Activated CD8-positive, alpha-beta memory T cell treated with anti-CD3 and anti-CD28 coated beads, Interleukin-2, amount 10 ng/mL, durations not matched to agents 7 days and 5 days (primary cell): ENCODE data around the gene USP24. TPM values are rescaled to one million over a fixed set of nuclear protein-coding genes. Genes with fewer than 3 reads are reported as not detected.
"Not testable (repeated sequence)": the region's sequence is repeated elsewhere in the genome, so short reads cannot be mapped to it uniquely, and the experiment has no call there.

Experiments
- ATAC-seq: fragments of 150-1000 bp; cut with Tn5 transposase; one replicate; pipeline ENCODE4 v1.10.0; 2021; ENCODE audit warnings: moderate library complexity
- CTCF ChIA-PET: fragments of 350-600 bp; sonication (Branson Sonifier 250); formaldehyde crosslinking; loops from one replicate; lab custom pipeline; 2021; ENCODE audit warnings: antibody characterized with exemption; lab: Charles Lee
- DNase-seq: peaks from one replicate; pipeline ENCODE4 v3.0.0-alpha.2; 2020
- H3K27ac Mint-ChIP-seq: one replicate; pipeline ENCODE4 v1.8.0; 2021; ENCODE audit warnings: mild to moderate bottlenecking, mixed read lengths
- H3K27me3 Mint-ChIP-seq: one replicate; pipeline ENCODE4 v1.8.0; 2021; ENCODE audit warnings: mixed read lengths
- H3K36me3 Mint-ChIP-seq: one replicate; pipeline ENCODE4 v1.8.0; 2021; ENCODE audit warnings: mild to moderate bottlenecking, mixed read lengths
- H3K4me1 Mint-ChIP-seq: one replicate; pipeline ENCODE4 v1.8.0; 2021; ENCODE audit warnings: mixed read lengths
- H3K4me3 Mint-ChIP-seq: one replicate; pipeline ENCODE4 v1.8.0; 2021; ENCODE audit warnings: mild to moderate bottlenecking, moderate library complexity, mixed read lengths
- H3K9me3 Mint-ChIP-seq: one replicate; pipeline ENCODE4 v1.8.0; 2022; ENCODE audit warnings: low read depth, mixed read lengths
- total RNA-seq, 2 experiments: library from RNA; stranded (reverse); gene quantifications; one replicate each; pipeline ENCODE4 v1.2.3, GENCODE V29; 2021

Gene USP24
- total RNA-seq, 2 experiments from 2014 or later = 38.2 to 42.3 TPM

GRCh38 chr1:55117941-55118340 lies 97.2 kb downstream of the USP24 start:
- peaks cover 83% of the 10 kb centered on the region for H3K36me3 Mint-ChIP-seq
- H3K4me3 Mint-ChIP-seq = no peak overlapping the region
- H3K27ac Mint-ChIP-seq = no peak overlapping the region
- peaks cover 12% of the 10 kb centered on the region for H3K4me1 Mint-ChIP-seq
- CTCF ChIA-PET = no interaction called here
- no peak for DNase-seq
- H3K27me3 Mint-ChIP-seq = no peaks in the 10 kb centered on the region
- peaks cover 8% of the 10 kb centered on the region for H3K9me3 Mint-ChIP-seq
- no peak for ATAC-seq

GRCh38 chr1:55109005-55109404 lies 106.2 kb downstream of the USP24 start:
- ATAC-seq, CTCF ChIA-PET, H3K9me3 Mint-ChIP-seq, H3K4me3 Mint-ChIP-seq, H3K27ac Mint-ChIP-seq, H3K4me1 Mint-ChIP-seq, H3K27me3 Mint-ChIP-seq, DNase-seq: not testable (repeated sequence)
- H3K36me3 Mint-ChIP-seq = peaks cover 54% of the 10 kb centered on the region

- CTCF ChIA-PET = interaction anchor here (1.2 kb wide), 1 partner anchor 10 kb away, joined by 3 read pairs; no protein-coding TSS in a partner anchor
Observed at GRCh38 chr1:55107101-55107500, 108.1 kb downstream of the USP24 start.

GRCh38 chr1:55103891-55104290 lies 111.3 kb downstream of the USP24 start:
- no peaks in the 10 kb centered on the region for H3K4me1 Mint-ChIP-seq
- ATAC-seq (no peak), DNase-seq (no peak)
- H3K4me3 Mint-ChIP-seq = no peak overlapping the region
- H3K36me3 Mint-ChIP-seq = peaks cover 35% of the 10 kb centered on the region
- no peak overlapping the region for H3K27ac Mint-ChIP-seq
- no peaks in the 10 kb centered on the region for H3K27me3 Mint-ChIP-seq
- no peaks in the 10 kb centered on the region for H3K9me3 Mint-ChIP-seq
- CTCF ChIA-PET = no interaction called here

More at GRCh38 chr1:55107101-55107500, 108.1 kb downstream of the USP24 start:
- no peak overlapping the region for H3K27ac Mint-ChIP-seq
- H3K9me3 Mint-ChIP-seq = no peaks in the 10 kb centered on the region
- no peaks in the 10 kb centered on the region for H3K27me3 Mint-ChIP-seq
- H3K36me3 Mint-ChIP-seq = peaks cover 43% of the 10 kb centered on the region
- no peaks in the 10 kb centered on the region for H3K4me1 Mint-ChIP-seq
- no peak overlapping the region for H3K4me3 Mint-ChIP-seq
- ATAC-seq = no peak
- no peak for DNase-seq

GRCh38 chr1:55095095-55095494 lies 120.1 kb downstream of the USP24 start:
- DNase-seq (no peak), ATAC-seq (no peak)
- no peaks in the 10 kb centered on the region for H3K27me3 Mint-ChIP-seq
- CTCF ChIA-PET = no interaction called here
- H3K9me3 Mint-ChIP-seq = no peaks in the 10 kb centered on the region
- H3K4me3 Mint-ChIP-seq = no peak overlapping the region
- H3K4me1 Mint-ChIP-seq = no peaks in the 10 kb centered on the region
- peaks cover 59% of the 10 kb centered on the region for H3K36me3 Mint-ChIP-seq
- no peak overlapping the region for H3K27ac Mint-ChIP-seq

GRCh38 chr1:55092475-55092874 lies 122.7 kb downstream of the USP24 start:
- no peak for DNase-seq
- Mint-ChIP-seq H3K9me3 (no peaks in the 10 kb centered on the region), H3K4me3 (no peak overlapping the region), H3K4me1 (peaks cover 17% of the 10 kb centered on the region), H3K27me3 (no peaks in the 10 kb centered on the region), H3K36me3 (peaks cover 60% of the 10 kb centered on the region), H3K27ac (no peak overlapping the region)
- ATAC-seq = no peak
- CTCF ChIA-PET = no interaction called here

- no peaks in the 10 kb centered on the region for H3K27me3 Mint-ChIP-seq
- ATAC-seq (no peak), DNase-seq (no peak)
- H3K4me1 Mint-ChIP-seq = peaks cover 18% of the 10 kb centered on the region
- no peaks in the 10 kb centered on the region for H3K9me3 Mint-ChIP-seq
- no peak overlapping the region for H3K27ac Mint-ChIP-seq
- no peak overlapping the region for H3K4me3 Mint-ChIP-seq
- H3K36me3 Mint-ChIP-seq = peaks cover 52% of the 10 kb centered on the region
- CTCF ChIA-PET = no interaction called here
Observed at GRCh38 chr1:55089683-55090082, 125.5 kb downstream of the USP24 start.

GRCh38 chr1:55088413-55088812 lies 126.8 kb downstream of the USP24 start:
- Mint-ChIP-seq H3K4me3 (no peak overlapping the region), H3K27me3 (no peaks in the 10 kb centered on the region), H3K9me3 (no peaks in the 10 kb centered on the region), H3K36me3 (peaks cover 51% of the 10 kb centered on the region), H3K27ac (peak overlapping the region; percentile 10), H3K4me1 (peaks cover 18% of the 10 kb centered on the region)
- ATAC-seq (peak; percentile 27), DNase-seq (peak; percentile 48)
- CTCF ChIA-PET = interaction anchor here (0.8 kb wide), 1 partner anchor 20 kb away, joined by 3 read pairs; no protein-coding TSS in a partner anchor

- H3K27ac Mint-ChIP-seq = peak overlapping the region; percentile 10
- no peak for DNase-seq
- no peaks in the 10 kb centered on the region for H3K9me3 Mint-ChIP-seq
- ATAC-seq = no peak
- peaks cover 18% of the 10 kb centered on the region for H3K4me1 Mint-ChIP-seq
- CTCF ChIA-PET = no interaction called here
- H3K27me3 Mint-ChIP-seq = no peaks in the 10 kb centered on the region
- no peak overlapping the region for H3K4me3 Mint-ChIP-seq
- H3K36me3 Mint-ChIP-seq = peaks cover 48% of the 10 kb centered on the region
Observed at GRCh38 chr1:55087439-55087838, 127.7 kb downstream of the USP24 start.

GRCh38 chr1:55084257-55084656 lies 130.9 kb downstream of the USP24 start:
- CTCF ChIA-PET = no interaction called here
- no peak for ATAC-seq
- Mint-ChIP-seq H3K9me3 (no peaks in the 10 kb centered on the region), H3K36me3 (peaks cover 46% of the 10 kb centered on the region), H3K4me3 (no peak overlapping the region), H3K4me1 (peaks cover 17% of the 10 kb centered on the region), H3K27me3 (no peaks in the 10 kb centered on the region), H3K27ac (no peak overlapping the region)
- no peak for DNase-seq

- H3K9me3 Mint-ChIP-seq = no peaks in the 10 kb centered on the region
- H3K4me1 Mint-ChIP-seq = no peaks in the 10 kb centered on the region
- CTCF ChIA-PET = interaction anchor here (1.4 kb wide), 1 partner anchor 196 kb away, joined by 4 read pairs; no protein-coding TSS in a partner anchor
- ATAC-seq (no peak), DNase-seq (no peak)
- H3K27me3 Mint-ChIP-seq = no peaks in the 10 kb centered on the region
- peaks cover 36% of the 10 kb centered on the region for H3K36me3 Mint-ChIP-seq
- H3K4me3 Mint-ChIP-seq = no peak overlapping the region
- H3K27ac Mint-ChIP-seq = no peak overlapping the region
Observed at GRCh38 chr1:55081905-55082296, 133.3 kb downstream of the USP24 start.

GRCh38 chr1:55081188-55081904 lies 133.8 kb downstream of the USP24 start:
- Mint-ChIP-seq H3K27ac (no peak overlapping the region), H3K4me1 (no peaks in the 10 kb centered on the region), H3K9me3 (no peaks in the 10 kb centered on the region), H3K27me3 (no peaks in the 10 kb centered on the region), H3K4me3 (no peak overlapping the region), H3K36me3 (peaks cover 38% of the 10 kb centered on the region)
- no peak for DNase-seq
- no peak for ATAC-seq
- CTCF ChIA-PET = interaction anchor here (0.6 to 1.4 kb wide), 2 partner anchors 10 to 196 kb away, joined by 3 to 4 read pairs; no protein-coding TSS in a partner anchor

- CTCF ChIA-PET = no interaction called here
- Mint-ChIP-seq H3K36me3 (peaks cover 38% of the 10 kb centered on the region), H3K4me1 (peaks cover 4% of the 10 kb centered on the region), H3K27me3 (no peaks in the 10 kb centered on the region), H3K4me3 (no peak overlapping the region), H3K9me3 (no peaks in the 10 kb centered on the region), H3K27ac (no peak overlapping the region)
- DNase-seq (no peak), ATAC-seq (no peak)
Observed at GRCh38 chr1:55079651-55080050, 135.5 kb downstream of the USP24 start.

GRCh38 chr1:55078470-55078869 lies 136.7 kb downstream of the USP24 start:
- no peak overlapping the region for H3K27ac Mint-ChIP-seq
- no peak overlapping the region for H3K4me3 Mint-ChIP-seq
- H3K27me3 Mint-ChIP-seq = no peaks in the 10 kb centered on the region
- no peaks in the 10 kb centered on the region for H3K9me3 Mint-ChIP-seq
- peaks cover 12% of the 10 kb centered on the region for H3K4me1 Mint-ChIP-seq
- DNase-seq (no peak), ATAC-seq (no peak)
- CTCF ChIA-PET = no interaction called here
- H3K36me3 Mint-ChIP-seq = peaks cover 36% of the 10 kb centered on the region
